A549 (cell line): ENCODE data around the gene RAB3IP.

Experiments used
- CEBPB ChIP-seq, 2 experiments: fragments of >200 bp in 1 of 2; sonication (Bioruptor Twin) in 1 of 2; formaldehyde crosslinking in 1 of 2; IDR thresholded peaks; 2 replicates each; pipeline ENCODE4 v1.6.1; 2012 to 2016
- CTCF ChIP-seq: fragments of >200 bp; sonication (Bioruptor Twin); formaldehyde crosslinking; IDR thresholded peaks from 3 replicates; pipeline ENCODE4 v1.5.1; 2016
- E2F6 ChIP-seq: IDR thresholded peaks from 2 replicates; pipeline ENCODE4 v1.6.1; 2012; ENCODE audit warnings: low read depth, borderline replicate concordance
- EP300 ChIP-seq, 2 experiments: fragments of >200 bp; sonication (Bioruptor Twin); formaldehyde crosslinking; IDR thresholded peaks; 2 replicates in 1 of 2; 3 replicates in 1 of 2; pipeline ENCODE4 v1.6.1; 2016 to 2017
- ESRRA ChIP-seq: fragments of 150-350 bp; IDR thresholded peaks from 2 replicates; pipeline ENCODE4 v1.6.1; 2014; ENCODE audit warnings: mild to moderate bottlenecking, low read length, borderline replicate concordance
- GATA3 ChIP-seq: IDR thresholded peaks from 2 replicates; pipeline ENCODE4 v1.6.1; 2012; ENCODE audit warnings: borderline replicate concordance
- POLR2A ChIP-seq: IDR thresholded peaks from 2 replicates; pipeline ENCODE4 v1.6.1; 2012; ENCODE audit warnings: mild to moderate bottlenecking, low read length
- POLR2AphosphoS2 ChIP-seq: conservative IDR thresholded peaks from 2 replicates; pipeline ENCODE4 v1.6.1; 2012; ENCODE audit warnings: low read length, improper control_type of control experiment, inconsistent platforms
- RCOR1 ChIP-seq: fragments of 150-350 bp; IDR thresholded peaks from 2 replicates; pipeline ENCODE4 v1.6.1; 2014; ENCODE audit warnings: antibody characterized with exemption, low read length, low read depth
- REST ChIP-seq: fragments of 200-600 bp; sonication (generic); IDR thresholded peaks from 2 replicates; pipeline ENCODE4 v1.6.1; 2016; ENCODE audit warnings: antibody characterized with exemption, mild to moderate bottlenecking, moderate library complexity
- USF2 ChIP-seq: fragments of 450-650 bp; IDR thresholded peaks from 2 replicates; pipeline ENCODE4 v1.6.1; 2014; ENCODE audit warnings: antibody characterized with exemption
- ZFP36 ChIP-seq: fragments of 450-650 bp; IDR thresholded peaks from 2 replicates; pipeline ENCODE4 v1.6.1; 2014; ENCODE audit warnings: borderline replicate concordance; ENCODE audit not compliant: partially characterized antibody

GRCh38 chr12:69733638-69734037 lies 5.0 kb upstream of the RAB3IP start:
- TF ChIP-seq ZFP36 (no peak), GATA3 (no peak), CTCF (no peak), USF2 (no peak), ESRRA (no peak), POLR2A (no peak), RCOR1 (no peak), EP300 (IDR thresholded peaks at IDR 0.05) (no peak), CEBPB (IDR thresholded peaks at IDR 0.05) (no peak), POLR2AphosphoS2 (no peak), REST (no peak), E2F6 (no peak)
